T-cell (primary cell): ENCODE data around the gene FAM110D. TPM values are rescaled to one million over a fixed set of nuclear protein-coding genes. Genes with fewer than 3 reads are reported as not detected.

ENCODE experiments used
- ATAC-seq, 4 experiments: fragments of 200-7000 bp in 3 of 4; fragments of 150-1000 bp in 1 of 4; cut with Tn5 transposase; replicated peaks in 1 of 4; 1 replicate in 3 of 4; 2 replicates in 1 of 4; pipeline ENCODE4 v1.10.0; 2021; ENCODE audit warnings: moderate library complexity in 3 of 4, mild to moderate bottlenecking in 2 of 4, moderate number of reproducible peaks in 1 of 4
- CTCF ChIA-PET, 2 donors: fragments of 300-600 bp; sonication (Branson Sonifier 250); formaldehyde crosslinking; loops; one replicate each; lab custom pipeline; 2022; ENCODE audit warnings: antibody characterized with exemption in 2 of 2; lab: Charles Lee
- POLR2A ChIA-PET, 2 donors: fragments of 300-600 bp; sonication (Branson Sonifier 250); formaldehyde crosslinking; loops; one replicate each; lab custom pipeline; 2022; ENCODE audit warnings: antibody characterized with exemption in 2 of 2; lab: Charles Lee
- DNase-seq, 35 experiments: peaks; one replicate each; pipeline versions ENCODE4 v3.0.0 to v3.0.0-alpha.2; 2013 to 2023
- H3K27ac ChIP-seq: one replicate; pipeline ENCODE4 v1.5.1; 2013; ENCODE audit warnings: low read length
- H3K27me3 ChIP-seq, 2 experiments: replicated peaks in 1 of 2; 1 replicate in 1 of 2; 2 replicates in 1 of 2; pipeline versions ENCODE4 v1.6.1 to v1.7.0; 2013; ENCODE audit warnings: low read length in 1 of 2, mixed read lengths in 1 of 2; ENCODE audit not compliant: control insufficient read depth in 2 of 2, insufficient read depth in 2 of 2; ENCODE audit errors: extremely low read depth in 1 of 2
- H3K36me3 ChIP-seq, 2 donors: 1 replicate in 1 of 2; 2 replicates in 1 of 2; pipeline versions ENCODE4 v1.6.1 to v1.7.0; 2013; ENCODE audit warnings: low read length in 1 of 2; ENCODE audit not compliant: control insufficient read depth in 2 of 2, insufficient read depth in 1 of 2; ENCODE audit errors: extremely low read depth in 1 of 2
- H3K4me1 ChIP-seq, 2 experiments: 1 replicate in 1 of 2; 2 replicates in 1 of 2; pipeline versions ENCODE4 v1.6.1 to v1.7.0; 2013; ENCODE audit warnings: low read length in 2 of 2, mixed read lengths in 1 of 2; ENCODE audit not compliant: insufficient read depth in 2 of 2, control insufficient read depth in 1 of 2; ENCODE audit errors: extremely low read depth in 1 of 2
- H3K4me3 ChIP-seq, 2 donors: 1 replicate in 1 of 2; 2 replicates in 1 of 2; pipeline versions ENCODE4 v1.5.1 to v1.7.0; 2013; ENCODE audit warnings: mild to moderate bottlenecking in 2 of 2, low read length in 1 of 2, moderate library complexity in 1 of 2; ENCODE audit not compliant: control insufficient read depth in 1 of 2; ENCODE audit errors: extremely low read depth in 1 of 2
- H3K9me3 ChIP-seq: 2 replicates; pipeline ENCODE4 v1.7.0; 2013
- H3K27ac Mint-ChIP-seq, 2 donors: one replicate each; pipeline ENCODE4 v1.8.0; 2020 to 2021; ENCODE audit warnings: mild to moderate bottlenecking in 2 of 2, mixed read lengths in 2 of 2
- H3K27me3 Mint-ChIP-seq, 2 donors: one replicate each; pipeline ENCODE4 v1.8.0; 2021 to 2022; ENCODE audit warnings: mixed read lengths in 2 of 2
- H3K36me3 Mint-ChIP-seq: one replicate; pipeline ENCODE4 v1.8.0; 2021; ENCODE audit warnings: mixed read lengths
- H3K4me1 Mint-ChIP-seq, 3 donors: one replicate each; pipeline ENCODE4 v1.8.0; 2020 to 2022; ENCODE audit warnings: mixed read lengths in 3 of 3, mild to moderate bottlenecking in 1 of 3
- H3K4me3 Mint-ChIP-seq, 3 donors: one replicate each; pipeline ENCODE4 v1.8.0; 2020 to 2022; ENCODE audit warnings: mild to moderate bottlenecking in 3 of 3, mixed read lengths in 3 of 3, moderate library complexity in 3 of 3
- H3K9me3 Mint-ChIP-seq, 3 donors: one replicate each; pipeline ENCODE4 v1.8.0; 2020 to 2022; ENCODE audit warnings: mixed read lengths in 3 of 3
- WGBS: methylation state at CpG from one replicate; pipeline ENCODE4 v1.1.5; 2013; ENCODE audit warnings: missing lambda C conversion rate; ENCODE audit not compliant: insufficient coverage; 5-methylcytosine and 5-hydroxymethylcytosine counted together
- total RNA-seq, 35 experiments: library from RNA in 6 of 35; stranded (reverse) in 6 of 35; fragments of 120-200 nt in 1 of 35; gene quantifications; one replicate each; pipeline versions ENCODE4 v1.2.1 to v1.2.4 and lab custom pipeline; 2013 to 2026

FAM110D gene
- total RNA-seq, 5 donors from 2014 or later (not counting 1 experiment from before 2014, with no cell fraction given) = 0.09 TPM; not detected in 4

DNA sequence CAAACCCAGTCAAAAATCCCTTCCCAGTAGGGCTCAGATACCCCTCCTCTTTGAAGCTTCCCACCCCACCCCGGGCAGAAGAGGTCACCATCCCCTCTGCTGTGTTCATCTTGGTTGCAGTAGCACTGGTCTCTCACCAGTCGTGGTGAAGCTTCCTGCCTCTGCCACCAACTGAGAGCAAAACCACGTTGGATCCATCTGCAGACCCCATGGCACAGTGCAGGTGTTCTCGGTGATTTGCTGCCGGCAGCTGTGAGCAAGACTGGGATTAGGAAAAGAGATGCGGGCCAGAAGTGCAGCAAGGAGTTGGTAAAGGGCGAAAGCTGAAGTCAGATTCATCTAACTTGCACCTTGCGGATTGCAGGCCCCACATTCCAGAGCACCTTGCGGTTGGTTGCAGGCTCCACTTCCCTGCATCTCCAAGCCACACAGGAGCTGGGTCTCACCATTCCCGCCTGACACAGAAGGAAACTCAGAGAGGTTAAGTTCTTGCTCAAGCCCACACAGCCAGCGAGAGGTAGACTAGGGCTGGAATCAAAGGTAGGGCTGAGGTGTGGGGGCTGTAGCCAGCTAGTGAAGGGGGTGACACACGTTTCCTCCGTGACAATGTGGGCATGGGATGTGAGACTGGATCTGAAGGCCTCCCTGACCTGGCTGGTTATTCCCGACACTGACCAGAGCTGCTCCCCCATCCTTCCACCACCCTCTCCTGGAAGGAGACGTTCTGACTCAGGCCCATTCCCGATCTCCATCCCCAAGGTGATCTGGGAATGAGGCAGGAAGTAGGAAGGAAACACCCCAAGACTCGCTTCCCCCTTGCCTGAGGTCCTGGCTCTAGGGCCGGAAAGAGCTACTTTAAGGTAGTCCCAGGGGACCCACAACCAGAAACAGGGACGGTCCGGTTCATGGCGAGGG, 3.3 kb upstream of the FAM110D start:
- H3K4me3 ChIP-seq = no peak overlapping the region
- H3K27ac ChIP-seq = no peak overlapping the region
- H3K4me1 ChIP-seq = peaks cover 0 to 6% of the 10 kb centered on the region in 2 experiments
- Mint-ChIP-seq H3K9me3 (no peaks in the 10 kb centered on the region), H3K36me3 (no peaks in the 10 kb centered on the region), H3K4me1 (peaks cover 0 to 3% (median 3%) of the 10 kb centered on the region in 3 donors), H3K4me3 (no peak overlapping the region), H3K27me3 (peaks cover 12 to 29% of the 10 kb centered on the region in 2 donors), H3K27ac (no peak overlapping the region)
- H3K27me3 ChIP-seq = peaks cover 0 to 63% of the 10 kb centered on the region in 2 experiments
- POLR2A ChIA-PET = interaction anchor here in 1 of 2 donors (0.5 to 0.9 kb wide), 2 partner anchors 14 to 118 kb away, joined by 3 read pairs; partner anchors contain the start of gene ZNF593
- H3K36me3 ChIP-seq = no peaks in the 10 kb centered on the region
- no peaks in the 10 kb centered on the region for H3K9me3 ChIP-seq
- 58% methylated on average over 13 of the region's 21 CpGs for WGBS
- ATAC-seq (no peak), DNase-seq (no peak)
- CTCF ChIA-PET = interaction anchor here in 1 of 2 donors (1.6 to 1.8 kb wide), 2 partner anchors 11 to 29 kb away, joined by 4 to 5 read pairs; no protein-coding TSS in a partner anchor

DNA sequence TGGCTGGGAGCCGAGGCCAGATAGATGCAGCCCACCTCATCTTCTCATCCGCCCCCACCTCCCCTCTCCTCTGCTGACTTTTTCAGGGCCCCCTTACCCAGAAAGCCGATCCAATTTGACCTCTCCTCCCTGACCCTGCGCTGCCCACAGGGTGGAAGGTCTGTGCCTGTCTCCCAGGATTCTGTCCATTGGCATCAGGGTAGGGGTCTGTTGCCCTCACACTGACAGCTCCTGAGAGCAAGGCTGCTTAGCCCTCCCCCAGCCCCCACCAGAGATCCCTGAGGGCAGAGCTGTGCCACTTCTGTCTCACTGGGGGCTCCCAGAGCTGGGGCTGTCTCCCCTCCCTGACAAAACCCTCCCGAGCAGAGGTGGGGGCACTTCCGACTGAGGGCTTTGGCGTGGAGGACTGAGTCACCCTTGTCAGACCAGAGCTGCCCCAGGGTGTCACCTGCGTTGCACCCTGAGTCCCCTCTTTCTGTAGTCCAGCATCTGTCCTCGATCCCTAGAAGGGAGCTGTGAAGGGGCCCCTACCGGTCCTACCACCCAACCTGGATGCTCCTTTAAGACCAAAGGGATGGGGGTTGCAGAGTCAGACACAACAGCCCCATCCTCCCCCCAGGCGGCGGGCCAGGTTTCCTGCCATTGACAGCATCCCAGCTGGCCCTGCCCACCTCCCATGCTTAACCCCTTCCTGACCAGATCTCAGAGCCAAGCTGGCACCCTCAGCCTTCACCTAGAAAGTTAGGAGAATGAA, 2.4 kb upstream of the FAM110D start:
- no peaks in the 10 kb centered on the region for H3K9me3 ChIP-seq
- peaks cover 0 to 71% of the 10 kb centered on the region in 2 experiments for H3K27me3 ChIP-seq
- DNase-seq = peak in 4 of 35 experiments; percentile 21 to 36 (median 22)
- H3K36me3 Mint-ChIP-seq = no peaks in the 10 kb centered on the region
- H3K4me1 Mint-ChIP-seq = peaks cover 0 to 5% (median 3%) of the 10 kb centered on the region in 3 donors
- no peak overlapping the region for H3K4me3 ChIP-seq
- ChIA-PET POLR2A (interaction anchor here in 1 of 2 donors (0.9 kb wide), 1 partner anchor 14 kb away, joined by 3 read pairs; the partner anchor contains the start of gene ZNF593), CTCF (interaction anchor here in 1 of 2 donors (1.0 to 1.8 kb wide), 2 partner anchors 11 kb away, joined by 3 to 5 read pairs; no protein-coding TSS in a partner anchor)
- peaks cover 9 to 34% of the 10 kb centered on the region in 2 donors for H3K27me3 Mint-ChIP-seq
- peak in 3 of 4 experiments; percentile 13 to 55 (median 44) for ATAC-seq
- H3K27ac Mint-ChIP-seq = no peak overlapping the region
- no peak overlapping the region for H3K4me3 Mint-ChIP-seq
- WGBS = 27% methylated on average over 9 of the region's 12 CpGs
- no peaks in the 10 kb centered on the region for H3K36me3 ChIP-seq
- peaks cover 0 to 11% of the 10 kb centered on the region in 2 experiments for H3K4me1 ChIP-seq
- no peak overlapping the region for H3K27ac ChIP-seq
- H3K9me3 Mint-ChIP-seq = no peaks in the 10 kb centered on the region

DNA sequence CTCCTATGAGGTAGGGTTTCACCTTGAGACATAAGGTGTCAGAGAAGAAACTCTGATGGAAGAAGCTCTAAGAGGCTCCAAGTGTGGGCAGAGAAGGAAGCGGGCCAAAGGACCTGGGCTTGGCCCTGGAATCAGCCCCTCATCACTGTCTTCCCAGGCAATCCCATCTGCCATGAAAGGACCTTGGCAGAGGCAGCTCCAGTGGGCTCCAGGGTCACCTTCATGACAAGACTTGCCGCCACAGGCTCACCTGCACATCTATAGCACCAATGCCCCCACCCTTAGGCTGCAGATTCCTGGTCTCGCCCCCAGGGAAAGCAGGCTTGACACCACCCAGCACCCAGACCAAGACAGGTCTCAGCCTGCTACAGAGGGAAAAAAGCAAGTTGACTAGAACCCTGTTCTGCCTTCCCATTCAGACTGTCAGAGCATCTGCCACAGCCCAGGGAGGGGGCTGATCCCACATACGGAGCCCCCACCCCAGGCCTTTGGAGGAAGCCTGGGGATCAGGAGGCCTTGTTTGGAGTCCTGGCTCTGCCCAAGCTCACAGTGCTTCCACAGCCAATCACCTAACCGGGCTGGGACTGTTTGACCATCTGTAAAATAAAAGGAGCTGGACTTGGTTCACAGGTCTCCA, 490 bp upstream of the FAM110D start:
- Histone ChIP-seq H3K4me3 (no peak overlapping the region), H3K27me3 (peaks cover 4 to 87% of the 10 kb centered on the region in 2 experiments), H3K4me1 (peaks cover 0 to 18% of the 10 kb centered on the region in 2 experiments), H3K9me3 (no peaks in the 10 kb centered on the region), H3K36me3 (no peaks in the 10 kb centered on the region), H3K27ac (no peak overlapping the region)
- CTCF ChIA-PET = interaction anchor here in 1 of 2 donors (1.0 kb wide), 1 partner anchor 12 kb away, joined by 3 read pairs; no protein-coding TSS in a partner anchor
- DNase-seq (no peak), ATAC-seq (no peak)
- POLR2A ChIA-PET = no interaction called here
- Mint-ChIP-seq H3K36me3 (no peaks in the 10 kb centered on the region), H3K27me3 (peaks cover 14 to 43% of the 10 kb centered on the region in 2 donors), H3K4me3 (no peak overlapping the region), H3K9me3 (no peaks in the 10 kb centered on the region), H3K4me1 (peaks cover 5 to 9% (median 8%) of the 10 kb centered on the region in 3 donors), H3K27ac (no peak overlapping the region)
- WGBS = 96% methylated on average over 3 of the region's 5 CpGs

DNA sequence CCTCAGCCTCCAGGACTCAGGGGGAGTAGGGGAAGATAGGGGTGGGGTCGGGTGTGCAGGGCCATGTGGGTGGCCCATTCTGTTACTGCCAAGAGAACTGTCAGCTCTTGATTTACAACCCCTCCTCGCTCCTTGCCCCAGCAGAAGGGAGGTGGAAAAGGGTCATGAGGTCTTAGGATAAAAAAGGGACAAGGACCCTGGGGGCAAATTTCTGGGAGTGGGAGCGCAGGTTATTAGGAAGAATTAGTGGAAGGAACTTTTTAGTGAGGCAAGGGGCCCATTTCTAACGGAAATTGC, 812 bp downstream of the FAM110D start:
- Mint-ChIP-seq H3K9me3 (no peaks in the 10 kb centered on the region), H3K36me3 (no peaks in the 10 kb centered on the region), H3K27me3 (peaks cover 18 to 49% of the 10 kb centered on the region in 2 donors), H3K4me3 (peak overlapping the region in 1 of 3 donors; percentile 42), H3K4me1 (peaks cover 7 to 17% (median 13%) of the 10 kb centered on the region in 3 donors), H3K27ac (peak overlapping the region in 1 of 2 donors; percentile 36)
- Histone ChIP-seq H3K27me3 (peaks cover 4 to 95% of the 10 kb centered on the region in 2 experiments), H3K27ac (no peak overlapping the region), H3K36me3 (no peaks in the 10 kb centered on the region), H3K4me1 (peaks cover 0 to 29% of the 10 kb centered on the region in 2 experiments), H3K4me3 (no peak overlapping the region), H3K9me3 (no peaks in the 10 kb centered on the region)
- ChIA-PET POLR2A (no interaction called here), CTCF (no interaction called here)
- DNase-seq = no peak
- 86% methylated on average over 2 of the region's 4 CpGs for WGBS
- no peak for ATAC-seq

DNA sequence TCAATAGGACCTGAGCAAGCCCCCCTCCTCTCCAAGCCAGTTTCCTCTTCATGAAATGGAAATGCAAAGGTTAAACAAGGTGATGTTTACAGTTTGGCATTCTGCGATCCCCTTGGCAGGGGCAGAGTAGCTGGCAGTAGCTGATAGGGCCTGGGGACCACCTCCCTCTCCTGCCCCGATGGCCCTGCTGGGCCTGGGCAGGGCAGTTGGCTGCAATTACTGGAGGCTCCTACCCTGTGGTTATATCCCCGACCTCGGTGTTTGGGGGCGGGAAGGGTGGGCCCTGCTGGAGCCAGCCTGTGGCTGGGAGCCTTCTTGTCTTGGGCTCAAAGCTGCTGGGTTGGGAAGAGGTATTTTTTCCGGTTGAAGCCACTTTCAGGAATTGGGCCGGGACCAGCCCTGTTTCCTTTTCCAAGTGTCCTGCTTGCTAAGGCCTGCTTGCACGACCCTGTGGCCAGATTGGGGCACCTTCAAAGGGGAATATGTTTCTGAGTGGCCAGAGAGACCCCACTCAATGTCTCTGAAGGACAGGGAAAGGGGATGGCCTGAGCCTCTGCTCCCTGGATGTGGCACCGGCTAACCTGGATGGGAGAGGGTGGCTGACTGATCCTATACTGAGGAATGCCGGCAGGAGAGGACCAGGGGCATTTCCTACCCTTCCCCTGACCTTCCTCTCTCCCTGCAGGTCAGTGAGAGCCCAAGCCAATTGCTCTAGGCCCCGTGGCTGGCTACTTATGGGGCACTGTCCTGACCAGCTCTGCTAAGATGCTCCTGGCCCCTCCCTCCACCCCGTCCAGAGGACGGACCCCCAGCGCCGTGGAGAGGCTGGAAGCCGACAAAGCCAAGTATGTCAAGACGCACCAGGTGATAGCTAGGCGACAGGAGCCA, 1.9 kb downstream of the FAM110D start:
- DNase-seq (no peak), ATAC-seq (no peak)
- Mint-ChIP-seq H3K4me3 (peak overlapping the region in 2 of 3 donors; percentile 28 to 32), H3K4me1 (peaks cover 13 to 21% (median 14%) of the 10 kb centered on the region in 3 donors), H3K27me3 (peaks cover 18 to 49% of the 10 kb centered on the region in 2 donors), H3K9me3 (no peaks in the 10 kb centered on the region), H3K36me3 (no peaks in the 10 kb centered on the region), H3K27ac (no peak overlapping the region)
- H3K27me3 ChIP-seq = peaks cover 4 to 86% of the 10 kb centered on the region in 2 experiments
- peaks cover 0 to 30% of the 10 kb centered on the region in 2 experiments for H3K4me1 ChIP-seq
- ChIA-PET POLR2A (no interaction called here), CTCF (no interaction called here)
- no peaks in the 10 kb centered on the region for H3K9me3 ChIP-seq
- 78% methylated on average over 15 of the region's 18 CpGs for WGBS
- peak overlapping the region in 1 of 2 donors; percentile 7 for H3K4me3 ChIP-seq
- no peaks in the 10 kb centered on the region for H3K36me3 ChIP-seq
- no peak overlapping the region for H3K27ac ChIP-seq
